IPS-11a (cell line): ENCODE measurements around the gene NRIP3.
"Not testable (repeated sequence)": the region's sequence is repeated elsewhere in the genome, so short reads cannot be mapped to it uniquely, and the experiment has no call there.

Experiments
- H3K4me3 ChIP-seq: one replicate; pipeline ENCODE4 v1.5.1; 2013; ENCODE audit warnings: low read depth, low read length, control low read depth

The NRIP3 gene

DNA sequence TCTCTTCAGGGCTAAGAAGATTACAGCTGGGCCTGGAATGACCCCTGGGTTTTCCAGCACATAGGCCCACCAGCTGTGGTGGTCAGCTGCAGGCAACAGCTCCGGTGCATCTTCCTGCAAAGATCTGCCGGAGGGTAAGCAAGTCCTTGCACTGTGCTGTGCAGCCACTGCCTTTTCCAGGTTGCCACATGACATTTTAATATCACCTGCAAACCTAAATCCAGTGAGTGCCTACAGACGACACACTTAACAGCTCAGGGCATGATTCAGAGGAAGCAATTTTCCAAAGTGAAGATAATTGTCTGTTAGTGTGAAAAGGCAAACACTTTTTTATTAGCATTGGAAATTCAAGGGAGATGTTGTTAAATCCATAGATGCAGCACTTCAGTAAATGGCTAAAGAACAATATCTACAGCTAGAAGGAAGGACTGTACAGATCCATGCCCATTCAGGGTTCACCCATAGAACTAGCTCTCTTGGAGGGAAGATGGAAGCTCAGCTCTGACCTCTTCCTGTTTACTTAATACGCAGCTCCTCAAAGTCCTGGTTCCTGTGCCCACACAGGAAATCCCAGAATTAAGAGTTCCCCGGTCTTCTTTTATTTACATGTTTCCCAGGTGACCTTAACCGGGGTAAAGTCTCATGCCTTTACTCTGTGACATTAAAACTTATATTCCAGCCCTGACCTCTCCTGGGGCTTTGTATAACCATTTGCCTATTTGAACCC is 13.3 kb upstream of the NRIP3 start:
- H3K4me3 ChIP-seq, result no peak overlapping the region

DNA sequence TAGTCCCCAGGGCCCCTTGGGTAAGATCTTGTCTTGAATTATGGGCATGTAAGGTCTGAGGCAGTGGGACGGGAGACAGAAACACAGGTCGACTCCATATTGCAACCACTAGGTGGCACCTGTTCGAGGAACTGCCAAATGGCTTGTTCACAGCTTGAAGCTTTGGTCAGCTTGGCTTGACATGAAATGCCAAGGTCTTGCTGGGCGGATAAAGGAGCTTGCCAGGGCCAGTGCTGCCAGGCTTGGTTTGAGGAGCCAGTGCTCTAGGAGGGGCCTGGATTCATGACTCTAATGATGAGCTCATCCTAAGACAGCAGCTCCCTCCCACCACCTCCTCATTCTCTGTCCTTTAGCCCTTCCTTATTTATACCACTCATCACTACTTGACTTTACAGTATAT is 11.9 kb upstream of the NRIP3 start:
- no peak overlapping the region for H3K4me3 ChIP-seq

DNA sequence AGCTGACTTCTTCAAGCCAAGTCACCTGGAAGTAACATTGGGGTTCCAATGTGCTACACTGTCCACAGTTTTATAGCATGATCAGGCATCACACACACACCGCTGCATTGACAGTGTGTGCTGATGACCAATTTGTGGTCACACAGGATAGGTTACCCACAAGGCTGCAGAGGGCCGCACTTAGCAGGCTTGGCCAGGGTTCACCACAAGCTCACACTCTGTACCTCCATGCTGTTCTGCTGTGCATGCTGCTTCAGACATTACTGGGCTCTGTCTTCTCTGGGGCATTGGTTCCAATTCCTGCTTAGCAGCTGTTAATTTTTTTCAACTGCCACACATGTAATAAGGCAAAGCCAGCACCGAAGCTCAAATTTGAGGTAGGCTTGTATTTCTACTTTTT is 11.0 kb upstream of the NRIP3 start:
- no peak overlapping the region for H3K4me3 ChIP-seq

- no peak overlapping the region for H3K4me3 ChIP-seq
These were observed 9.6 kb upstream of the NRIP3 start for GRCh38 chr11:9013373-9013772.

GRCh38 chr11:9009538-9009937 is 5.7 kb upstream of the NRIP3 start:
- H3K4me3 ChIP-seq, result not testable (repeated sequence)

DNA sequence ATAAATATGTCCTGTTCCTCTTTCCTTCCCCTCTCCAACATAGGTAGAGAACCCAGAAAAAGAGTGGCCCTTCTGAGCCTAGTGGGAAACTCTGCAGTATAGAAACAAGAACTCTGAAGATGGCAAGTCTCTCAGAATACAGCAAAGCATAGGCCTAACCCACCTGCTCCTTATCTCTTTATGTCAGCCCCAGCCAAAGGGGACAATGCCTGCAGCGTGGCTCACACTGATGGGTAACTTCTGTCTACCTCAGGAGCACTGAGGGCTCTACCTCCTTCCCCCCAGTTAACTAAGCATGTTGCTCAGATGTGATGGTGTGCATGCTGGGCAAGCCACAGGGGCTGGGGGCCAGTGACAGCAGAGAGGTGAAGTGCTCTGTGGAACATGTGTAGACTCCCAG is 4.9 kb upstream of the NRIP3 start:
- no peak overlapping the region for H3K4me3 ChIP-seq

- H3K4me3 ChIP-seq, result no peak overlapping the region
These were observed 4.3 kb upstream of the NRIP3 start for GRCh38 chr11:9008011-9008550.

GRCh38 chr11:9005087-9005486 is 1.3 kb upstream of the NRIP3 start:
- H3K4me3 ChIP-seq, result no peak overlapping the region

DNA sequence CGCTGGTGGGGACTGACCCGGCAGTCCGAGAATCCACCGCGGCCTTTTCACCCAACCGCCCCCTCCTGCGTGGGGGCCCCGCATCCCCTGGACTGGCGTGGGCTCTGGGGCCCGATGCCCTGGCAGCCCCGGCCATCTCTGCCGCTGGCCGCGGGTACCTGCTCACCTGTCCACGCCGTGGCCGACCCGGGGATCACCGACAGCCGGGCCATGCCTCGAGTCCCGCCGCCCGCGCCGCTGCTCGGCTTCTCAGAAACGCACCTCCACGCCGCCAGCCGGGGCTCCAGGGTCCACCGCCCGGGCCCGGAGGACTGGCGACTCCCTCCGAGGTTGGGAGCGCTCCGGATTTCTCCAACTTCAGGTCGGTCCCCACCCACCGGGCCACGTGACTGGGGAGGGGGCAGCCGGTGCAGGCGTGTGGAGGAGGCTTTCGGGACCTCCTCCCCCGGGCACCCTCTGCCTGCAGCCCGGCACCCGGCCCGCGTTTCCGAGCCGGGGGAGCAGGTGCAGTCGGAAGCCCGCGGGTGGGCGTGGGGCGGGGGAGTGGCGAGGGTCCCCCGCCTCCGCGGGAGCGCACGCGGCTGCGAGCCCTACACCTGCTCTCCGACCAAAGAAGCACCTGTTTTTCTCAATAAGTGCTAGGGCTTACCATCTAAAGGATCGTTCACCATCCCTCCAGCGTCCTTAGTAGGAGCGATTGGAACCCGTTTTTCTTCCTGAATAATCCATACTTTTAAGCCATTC is 554 bp upstream of the NRIP3 start:
- H3K4me3 ChIP-seq, result peak overlapping the region; percentile 37

GRCh38 chr11:9002920-9003572 is 755 bp downstream of the NRIP3 start:
- H3K4me3 ChIP-seq, result peak overlapping the region; percentile 30

GRCh38 chr11:9001736-9002135 is 2.1 kb downstream of the NRIP3 start:
- H3K4me3 ChIP-seq, result no peak overlapping the region

- no peak overlapping the region for H3K4me3 ChIP-seq
These were observed 5.8 kb downstream of the NRIP3 start for GRCh38 chr11:8998017-8998416.

GRCh38 chr11:8997451-8997850 is 6.3 kb downstream of the NRIP3 start:
- no peak overlapping the region for H3K4me3 ChIP-seq

DNA sequence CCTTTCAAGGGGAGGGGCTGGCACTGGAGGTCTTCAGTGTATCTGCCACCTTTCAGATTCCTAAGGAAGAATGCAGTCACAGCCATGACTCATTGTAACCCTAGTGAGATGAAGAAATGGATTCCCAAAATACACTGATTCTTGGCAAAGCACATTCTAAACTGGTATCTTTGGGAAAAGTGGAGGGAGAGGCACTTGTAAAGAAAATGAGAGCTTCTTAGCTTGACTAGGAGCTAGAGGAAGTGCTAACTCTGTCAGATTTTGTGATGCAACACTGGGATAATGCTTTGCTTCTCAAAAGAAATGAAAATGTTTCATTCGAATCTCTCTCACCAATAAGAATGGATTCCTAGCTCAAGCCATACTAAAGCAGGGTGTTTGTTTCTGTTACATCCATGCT is 14.3 kb downstream of the NRIP3 start:
- H3K4me3 ChIP-seq, result no peak overlapping the region

DNA sequence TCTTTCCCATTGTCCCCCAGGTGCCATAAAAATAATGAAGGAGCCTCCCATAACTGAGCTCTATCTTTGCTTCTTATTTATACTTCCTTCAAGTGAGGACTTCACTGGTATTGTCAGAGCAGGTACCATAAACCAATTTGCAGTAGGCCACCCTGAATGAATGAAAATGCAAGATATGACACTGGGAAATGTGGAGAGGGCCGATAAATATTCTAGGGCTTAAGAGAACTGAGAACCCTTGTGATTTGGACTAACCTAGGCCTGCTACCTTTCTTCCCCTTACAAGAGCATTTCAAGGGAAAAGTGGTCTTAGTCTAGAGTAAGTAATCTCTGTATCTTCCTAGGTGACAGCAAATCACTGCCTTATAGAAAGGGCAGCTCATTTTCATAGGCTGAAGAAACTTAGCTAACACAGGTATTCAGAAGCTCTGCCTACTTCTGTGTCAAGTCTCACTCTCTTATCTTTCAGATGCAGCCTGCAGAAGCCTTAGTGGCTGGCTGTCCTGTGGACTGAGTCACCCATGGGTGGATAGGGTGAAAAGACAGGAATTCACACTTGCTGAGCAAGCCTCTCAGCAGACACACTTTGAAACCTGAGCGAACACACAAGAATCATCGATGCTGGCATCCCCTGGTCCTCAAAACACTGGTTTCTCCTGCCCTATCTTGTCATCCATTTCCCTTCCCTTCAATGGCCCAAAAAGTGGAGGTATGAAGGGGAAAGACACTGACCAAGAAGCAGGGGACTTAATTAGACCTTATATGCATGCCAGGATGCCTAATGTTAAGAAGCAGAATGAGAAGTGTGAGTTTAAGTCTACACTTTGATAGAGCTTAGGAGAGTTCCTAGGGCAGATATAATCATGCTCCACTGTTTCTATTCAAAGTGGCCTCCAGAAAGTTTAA is 15.2 kb downstream of the NRIP3 start:
- H3K4me3 ChIP-seq, result no peak overlapping the region

GRCh38 chr11:8987446-8987845 is 16.4 kb downstream of the NRIP3 start:
- H3K4me3 ChIP-seq, result no peak overlapping the region

- H3K4me3 ChIP-seq, result not testable (repeated sequence)
These were observed 17.0 kb downstream of the NRIP3 start for GRCh38 chr11:8986772-8987171.

DNA sequence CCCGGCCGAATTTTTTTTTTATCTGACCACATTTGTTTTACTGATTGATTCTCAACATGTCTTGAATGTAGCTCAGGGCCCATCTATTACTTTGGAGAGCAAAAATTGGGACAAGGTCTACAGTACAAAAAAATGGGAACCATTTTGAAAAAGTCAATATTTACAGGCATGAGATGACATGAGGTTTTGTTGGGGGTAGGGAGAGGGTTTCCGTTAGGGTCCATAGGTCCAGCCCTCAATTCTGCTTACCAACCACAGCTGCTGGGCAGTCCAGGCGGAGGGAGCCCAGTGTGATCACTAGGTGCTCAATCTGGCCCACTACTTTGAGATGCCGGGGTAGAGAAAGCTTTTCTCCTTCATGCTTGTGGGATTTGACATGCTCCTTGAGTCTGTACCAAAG is 18.3 kb downstream of the NRIP3 start:
- no peak overlapping the region for H3K4me3 ChIP-seq

GRCh38 chr11:8983552-8983951 is 20.2 kb downstream of the NRIP3 start:
- no peak overlapping the region for H3K4me3 ChIP-seq

DNA sequence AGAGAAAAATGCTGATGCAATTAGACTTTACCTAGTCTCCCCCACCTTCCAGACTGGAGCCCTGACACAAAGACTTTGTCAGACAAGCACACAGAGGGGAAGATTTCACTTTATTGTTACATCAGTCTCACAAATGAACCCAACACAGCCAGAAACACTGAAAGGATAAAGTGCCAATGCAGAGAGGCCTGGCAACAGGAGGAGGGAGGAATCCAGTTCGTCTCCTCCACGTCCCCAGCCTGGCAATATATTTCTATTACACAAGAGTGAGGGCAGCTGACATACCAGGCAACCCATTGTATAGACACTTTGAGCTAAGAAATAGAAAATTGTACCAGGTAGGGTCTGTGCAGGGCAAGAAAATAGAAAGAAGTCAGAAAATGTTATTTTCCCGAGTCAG is 23.3 kb downstream of the NRIP3 start:
- H3K4me3 ChIP-seq, result no peak overlapping the region

DNA sequence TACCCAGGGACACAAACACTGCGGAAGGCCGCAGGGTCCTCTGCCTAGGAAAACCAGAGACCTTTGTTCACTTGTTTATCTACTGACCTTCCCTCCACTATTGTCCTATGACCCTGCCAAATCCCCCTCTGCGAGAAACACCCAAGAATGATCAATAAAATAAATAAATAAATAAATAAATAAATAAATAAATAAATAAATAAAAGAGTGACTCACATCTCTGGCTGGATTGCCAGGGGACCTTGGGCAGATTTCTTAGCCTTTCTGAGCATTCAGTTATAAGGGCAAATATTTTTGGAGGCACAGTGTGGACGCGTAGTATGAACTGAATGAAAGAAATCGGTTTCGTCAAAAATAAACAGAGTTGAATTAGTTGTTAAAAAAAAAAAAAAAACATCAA is 24.4 kb downstream of the NRIP3 start:
- H3K4me3 ChIP-seq, result not testable (repeated sequence)
